B cell (primary cell): Measurements from ENCODE around the gene GLI3. TPM values are rescaled to one million over a fixed set of nuclear protein-coding genes. Genes with fewer than 3 reads are reported as not detected.

Source experiments
- ATAC-seq: fragments of 200-7000 bp; cut with Tn5 transposase; one replicate; pipeline ENCODE4 v1.10.0; 2021; ENCODE audit warnings: low read depth, mild to moderate bottlenecking, moderate number of reproducible peaks, moderate library complexity
- CTCF ChIA-PET: fragments of 350-600 bp; sonication (Branson Sonifier 250); formaldehyde crosslinking; loops from one replicate; lab custom pipeline; 2021; ENCODE audit warnings: antibody characterized with exemption, inconsistent platforms; lab: Charles Lee
- POLR2A ChIA-PET: fragments of 350-600 bp; sonication (Branson Sonifier 250); formaldehyde crosslinking; loops from one replicate; lab custom pipeline; 2021; ENCODE audit warnings: antibody characterized with exemption; lab: Charles Lee
- DNase-seq: peaks from one replicate; pipeline ENCODE4 v3.0.0; 2013
- H2AFZ ChIP-seq: 2 replicates; pipeline ENCODE4 v1.6.1; 2012; ENCODE audit warnings: mild to moderate bottlenecking, low read depth, low read length; ENCODE audit not compliant: insufficient read depth, poor library complexity, severe bottlenecking
- H3K27ac ChIP-seq, 2 donors: 1 replicate in 1 of 2; 2 replicates in 1 of 2; pipeline ENCODE4 v1.5.1; 2012 to 2013; ENCODE audit warnings: low read length in 2 of 2, mild to moderate bottlenecking in 2 of 2, moderate library complexity in 1 of 2
- H3K27me3 ChIP-seq, 4 experiments: fragments of 200-600 bp in 1 of 4; sonication (generic) in 1 of 4; replicated peaks in 1 of 4; 1 replicate in 2 of 4; 2 replicates in 2 of 4; pipeline versions ENCODE4 v1.6.1 to v1.7.0; 2013 to 2016; ENCODE audit warnings: low read length in 3 of 4, mild to moderate bottlenecking in 2 of 4, mixed read lengths in 1 of 4, moderate library complexity in 1 of 4; ENCODE audit not compliant: insufficient read depth in 4 of 4, control insufficient read depth in 3 of 4; ENCODE audit errors: control extremely low read depth in 1 of 4
- H3K36me3 ChIP-seq, 2 experiments: replicated peaks in 1 of 2; 1 replicate in 1 of 2; 2 replicates in 1 of 2; pipeline versions ENCODE4 v1.6.1 to v1.7.1; 2013; ENCODE audit warnings: low read length in 1 of 2; ENCODE audit not compliant: insufficient read depth in 2 of 2, control insufficient read depth in 1 of 2; ENCODE audit errors: control extremely low read depth in 1 of 2, extremely low read depth in 1 of 2
- H3K4me1 ChIP-seq, 2 donors: fragments of 200-600 bp in 1 of 2; sonication (generic) in 1 of 2; 1 replicate in 1 of 2; 2 replicates in 1 of 2; pipeline versions ENCODE4 v1.5.1 to v1.6.1; 2013 to 2017; ENCODE audit warnings: low read length in 2 of 2; ENCODE audit not compliant: control insufficient read depth in 2 of 2, insufficient read depth in 2 of 2
- H3K4me2 ChIP-seq: replicated peaks from 2 replicates; pipeline ENCODE3; 2012; ENCODE audit warnings: mild to moderate bottlenecking, low read depth, low read length; ENCODE audit not compliant: poor library complexity, severe bottlenecking
- H3K4me3 ChIP-seq, 5 experiments: fragments of 200-600 bp in 1 of 5; sonication (generic) in 1 of 5; 1 replicate in 3 of 5; 2 replicates in 2 of 5; pipeline versions ENCODE4 v1.5.1 to v1.7.0; 2011 to 2016; ENCODE audit warnings: low read length in 4 of 5, mild to moderate bottlenecking in 4 of 5, low read depth in 2 of 5, control low read depth in 1 of 5, moderate library complexity in 1 of 5; ENCODE audit not compliant: insufficient read depth in 1 of 5; ENCODE audit errors: control extremely low read depth in 1 of 5, extremely low read depth in 1 of 5
- H3K79me2 ChIP-seq: fragments of 200-600 bp; sonication (generic); one replicate; pipeline ENCODE4 v1.6.0; 2016; ENCODE audit warnings: low read length; ENCODE audit not compliant: control insufficient read depth, insufficient read depth
- H3K9ac ChIP-seq: fragments of 200-600 bp; sonication (generic); 2 replicates; pipeline ENCODE4 v1.6.1; 2017; ENCODE audit warnings: mild to moderate bottlenecking, low read length, moderate library complexity
- H3K9me3 ChIP-seq, 3 donors: one replicate each; pipeline versions ENCODE4 v1.6.1 to v1.7.1; 2013; ENCODE audit warnings: low read length in 2 of 3; ENCODE audit not compliant: control insufficient read depth in 2 of 3, insufficient read depth in 1 of 3; ENCODE audit errors: control extremely low read depth in 1 of 3
- H4K20me1 ChIP-seq: 2 replicates; pipeline ENCODE4 v1.6.0; 2012; ENCODE audit warnings: mild to moderate bottlenecking, low read length; ENCODE audit not compliant: insufficient read depth, control insufficient read depth, poor library complexity, severe bottlenecking
- H3K27ac Mint-ChIP-seq: one replicate; pipeline ENCODE4 v1.8.0; 2021; ENCODE audit warnings: mixed read lengths
- H3K27me3 Mint-ChIP-seq: one replicate; pipeline ENCODE4 v1.8.0; 2021; ENCODE audit warnings: mixed read lengths
- H3K4me1 Mint-ChIP-seq: one replicate; pipeline ENCODE4 v1.8.0; 2021; ENCODE audit warnings: mixed read lengths
- H3K4me3 Mint-ChIP-seq: one replicate; pipeline ENCODE4 v1.8.0; 2021; ENCODE audit warnings: mixed read lengths
- H3K9me3 Mint-ChIP-seq: one replicate; pipeline ENCODE4 v1.8.0; 2022; ENCODE audit warnings: mixed read lengths; ENCODE audit not compliant: insufficient read depth
- EZH2 ChIP-seq: IDR thresholded peaks from 2 replicates; pipeline ENCODE4 v1.6.1; 2012; ENCODE audit warnings: borderline replicate concordance, low read depth, mild to moderate bottlenecking, moderate library complexity, low read length; ENCODE audit not compliant: insufficient read depth, poor library complexity, severe bottlenecking
- WGBS: methylation state at CpG from one replicate; pipeline ENCODE4 v1.1.5; 2013; ENCODE audit warnings: missing lambda C conversion rate; ENCODE audit not compliant: insufficient coverage; 5-methylcytosine and 5-hydroxymethylcytosine counted together
- intact Hi-C: fragments of 100-400 bp; cut with micrococcal nuclease; formaldehyde crosslinking; loops from one replicate; pipeline ENCODE4 v1.10.0; 2022
- polyA plus RNA-seq: library from polyadenylated mRNA; depleted of rRNA; stranded (reverse); fragments of >200 nt; gene quantifications from 2 replicates; pipeline ENCODE4 v1.2.3, GENCODE V29; 2012
- total RNA-seq, 2 donors: library from RNA; stranded (reverse); fragments of 120-200 nt in 1 of 2; gene quantifications; 1 replicate in 1 of 2; 2 replicates in 1 of 2; pipeline versions ENCODE4 v1.2.3 to v1.2.4, GENCODE V29; 2013 to 2022
- TF ChIP-seq, protein P1 (sequence below): fragments of 200-600 bp; IDR thresholded peaks from one replicate; pipeline ENCODE4 v1.8.0; 2022; ENCODE audit warnings: antibody characterized with exemption, mild to moderate bottlenecking

GLI3 gene
- total and polyA plus RNA-seq, 2 donors (not counting 1 experiment from before 2014, with no cell fraction given): not detected

DNA sequence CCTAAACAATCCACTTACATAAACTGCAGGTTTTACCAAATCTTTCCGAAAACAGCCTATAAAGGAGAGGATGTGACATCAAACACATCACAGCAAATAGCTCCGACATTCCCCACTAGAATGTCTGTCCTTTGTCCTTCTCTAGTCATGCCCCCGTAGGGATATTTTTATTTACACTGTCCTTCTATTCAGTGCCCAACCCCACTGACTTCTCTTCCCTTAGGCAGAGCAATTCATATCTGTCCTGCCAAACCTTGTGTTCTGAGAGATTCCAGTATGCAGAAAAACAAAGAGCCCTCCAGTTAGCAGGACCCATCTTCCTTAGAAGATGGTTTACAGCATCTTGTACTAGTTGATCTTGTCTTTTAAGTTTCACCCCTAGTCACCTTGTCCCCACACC, 5.4 kb upstream of the GLI3 start:
- Histone ChIP-seq H3K4me2 (no peak overlapping the region), H3K36me3 (no peaks in the 10 kb centered on the region), H3K27ac (no peak overlapping the region), H2AFZ (no peak overlapping the region), H3K9me3 (peaks cover 0 to 2% (median 0%) of the 10 kb centered on the region in 3 donors), H3K4me1 (peaks cover 2% of the 10 kb centered on the region in 2 donors), H3K4me3 (no peak overlapping the region), H4K20me1 (no peaks in the 10 kb centered on the region), H3K27me3 (peaks cover 0 to 20% (median 6%) of the 10 kb centered on the region in 4 experiments), H3K9ac (no peak overlapping the region), H3K79me2 (no peaks in the 10 kb centered on the region)
- Mint-ChIP-seq H3K27me3 (peaks cover 48% of the 10 kb centered on the region), H3K4me1 (peaks cover 6% of the 10 kb centered on the region), H3K27ac (no peak overlapping the region), H3K4me3 (no peak overlapping the region), H3K9me3 (no peaks in the 10 kb centered on the region)
- POLR2A ChIA-PET: no interaction called here
- CTCF ChIA-PET: no interaction called here
- ATAC-seq: no peak
- no peak for TF ChIP-seq EZH2
- TF ChIP-seq, protein P1, sequence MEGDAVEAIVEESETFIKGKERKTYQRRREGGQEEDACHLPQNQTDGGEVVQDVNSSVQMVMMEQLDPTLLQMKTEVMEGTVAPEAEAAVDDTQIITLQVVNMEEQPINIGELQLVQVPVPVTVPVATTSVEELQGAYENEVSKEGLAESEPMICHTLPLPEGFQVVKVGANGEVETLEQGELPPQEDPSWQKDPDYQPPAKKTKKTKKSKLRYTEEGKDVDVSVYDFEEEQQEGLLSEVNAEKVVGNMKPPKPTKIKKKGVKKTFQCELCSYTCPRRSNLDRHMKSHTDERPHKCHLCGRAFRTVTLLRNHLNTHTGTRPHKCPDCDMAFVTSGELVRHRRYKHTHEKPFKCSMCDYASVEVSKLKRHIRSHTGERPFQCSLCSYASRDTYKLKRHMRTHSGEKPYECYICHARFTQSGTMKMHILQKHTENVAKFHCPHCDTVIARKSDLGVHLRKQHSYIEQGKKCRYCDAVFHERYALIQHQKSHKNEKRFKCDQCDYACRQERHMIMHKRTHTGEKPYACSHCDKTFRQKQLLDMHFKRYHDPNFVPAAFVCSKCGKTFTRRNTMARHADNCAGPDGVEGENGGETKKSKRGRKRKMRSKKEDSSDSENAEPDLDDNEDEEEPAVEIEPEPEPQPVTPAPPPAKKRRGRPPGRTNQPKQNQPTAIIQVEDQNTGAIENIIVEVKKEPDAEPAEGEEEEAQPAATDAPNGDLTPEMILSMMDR: no peak
- intact Hi-C loops: no loop called here
- WGBS: 78% methylated on average over 3 of the region's 3 CpGs
- no peak for DNase-seq

GRCh38 chr7:42241424-42241823, 4.4 kb upstream of the GLI3 start:
- Histone ChIP-seq H3K4me1 (peaks cover 5 to 8% of the 10 kb centered on the region in 2 donors), H4K20me1 (no peaks in the 10 kb centered on the region), H3K9me3 (peaks cover 0 to 2% (median 0%) of the 10 kb centered on the region in 3 donors), H3K36me3 (no peaks in the 10 kb centered on the region), H3K27me3 (peaks cover 0 to 27% (median 6%) of the 10 kb centered on the region in 4 experiments), H3K9ac (no peak overlapping the region), H3K27ac (no peak overlapping the region), H3K4me3 (no peak overlapping the region), H3K79me2 (no peaks in the 10 kb centered on the region), H3K4me2 (no peak overlapping the region), H2AFZ (no peak overlapping the region)
- intact Hi-C loops: no loop called here
- POLR2A ChIA-PET: no interaction called here
- 96% methylated on average over 5 of the region's 6 CpGs for WGBS
- Mint-ChIP-seq H3K9me3 (no peaks in the 10 kb centered on the region), H3K27ac (no peak overlapping the region), H3K27me3 (peaks cover 48% of the 10 kb centered on the region), H3K4me3 (no peak overlapping the region), H3K4me1 (peaks cover 6% of the 10 kb centered on the region)
- DNase-seq (no peak), ATAC-seq (no peak)
- TF ChIP-seq EZH2: no peak
- TF ChIP-seq, protein P1: no peak
- CTCF ChIA-PET: no interaction called here
